Endometrium (tissue), 2 donors: ENCODE results near the gene HMG20B.
"Not testable (repeated sequence)": the region's sequence is repeated elsewhere in the genome, so short reads cannot be mapped to it uniquely, and the experiment has no call there.

ENCODE experiments used
- FAIRE-seq: peaks from 2 replicates; lab custom pipeline; 2012; peaks lifted over from hg19 to GRCh38; lab: Jason Lieb, UNC
- donor health status: control.
- donor health status: control.

The HMG20B gene

DNA sequence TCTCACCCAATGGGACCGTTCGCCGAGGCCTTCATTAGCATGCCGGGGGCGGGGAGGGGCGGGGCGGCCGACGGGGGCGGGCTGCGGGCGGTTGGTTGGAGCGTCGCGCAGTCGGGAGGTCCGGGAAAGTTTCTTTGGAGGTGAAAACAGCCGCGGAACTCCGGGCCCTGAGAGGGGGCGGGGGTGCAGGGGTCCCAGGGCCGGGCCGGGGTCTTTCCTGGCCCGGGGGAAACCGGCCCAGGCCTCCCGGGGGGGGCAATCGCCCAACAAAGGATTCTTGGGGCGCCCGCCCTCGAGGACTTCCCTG, at the start of gene HMG20B:
HMG20B (plus strand) TSS at position 90 of the 307 bp plus-strand sequence. CDS start 366 bp downstream, outside the sequence.
- no peak for FAIRE-seq

DNA sequence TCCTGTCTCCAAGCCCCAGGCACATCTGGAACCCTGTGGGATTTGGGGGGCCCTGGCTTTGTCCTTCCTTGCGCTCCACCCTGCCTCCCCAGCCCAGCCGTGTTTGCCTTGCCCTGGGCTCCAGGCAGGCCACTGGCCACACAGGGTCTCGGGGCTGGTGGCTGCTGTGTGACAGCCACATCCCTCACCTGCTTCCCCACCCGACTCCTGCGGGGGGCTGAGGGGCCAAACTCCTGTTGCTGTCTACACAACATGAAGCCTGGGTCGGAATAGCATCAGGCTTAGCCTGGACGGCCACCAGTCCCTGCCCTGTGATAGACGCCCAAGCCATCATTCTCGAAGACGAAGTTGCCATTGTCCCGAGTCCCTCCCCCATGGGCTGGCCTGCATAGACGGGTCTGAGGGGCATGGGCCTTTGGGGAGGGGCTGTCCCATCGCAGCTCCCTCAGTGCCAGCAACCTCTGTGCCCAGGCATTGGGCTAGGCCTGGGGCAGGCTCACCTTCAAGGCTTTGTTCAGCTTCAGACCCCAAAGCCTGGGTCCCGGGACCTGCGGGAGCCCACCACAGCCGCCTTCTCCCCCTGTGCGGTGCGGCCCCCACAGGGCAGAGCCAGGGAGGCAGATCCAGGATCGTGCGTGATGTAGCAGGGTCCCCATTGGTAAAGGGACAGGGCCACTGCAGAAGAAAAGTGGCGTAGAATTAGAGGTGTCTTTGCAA, 49.2 kb upstream of the HMG20B start:
- no peak for FAIRE-seq

DNA sequence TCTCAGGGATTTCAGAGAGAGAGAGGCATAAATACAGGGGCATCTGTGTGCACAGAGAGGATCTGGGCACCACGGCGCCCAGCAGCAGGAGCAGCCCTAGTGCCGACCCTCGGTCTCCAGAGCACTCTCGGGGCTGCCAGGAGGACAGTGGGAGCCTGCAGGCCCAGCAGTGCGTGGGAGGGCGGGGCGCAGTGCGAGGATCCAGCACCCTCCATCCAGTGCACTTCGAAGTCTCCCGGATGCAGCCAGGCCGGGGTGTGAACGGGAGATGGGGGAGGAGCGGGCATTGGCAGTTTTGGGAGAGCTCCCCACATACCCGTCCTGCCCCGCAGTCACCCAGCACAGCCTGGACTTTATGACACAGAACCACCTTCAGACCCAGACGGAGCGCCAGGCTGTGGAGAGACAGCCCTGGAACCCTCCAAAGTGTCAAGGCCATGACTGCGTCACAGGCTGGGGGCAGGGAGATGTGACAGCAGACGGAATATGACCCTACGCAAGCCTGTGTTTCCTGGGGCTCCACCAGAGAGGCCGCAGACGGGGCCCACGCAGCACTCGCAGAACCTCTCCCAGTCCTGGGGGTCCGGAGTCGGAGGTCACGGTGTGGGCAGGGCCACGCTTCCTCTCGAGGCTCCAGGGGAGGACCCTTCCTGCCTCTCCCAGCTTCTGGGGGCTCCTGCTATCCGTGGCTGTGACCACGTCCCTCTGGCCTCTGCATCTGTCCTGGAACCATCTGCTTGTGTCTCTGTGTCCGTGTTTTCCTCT, 48.5 kb upstream of the HMG20B start:
- no peak for FAIRE-seq

DNA sequence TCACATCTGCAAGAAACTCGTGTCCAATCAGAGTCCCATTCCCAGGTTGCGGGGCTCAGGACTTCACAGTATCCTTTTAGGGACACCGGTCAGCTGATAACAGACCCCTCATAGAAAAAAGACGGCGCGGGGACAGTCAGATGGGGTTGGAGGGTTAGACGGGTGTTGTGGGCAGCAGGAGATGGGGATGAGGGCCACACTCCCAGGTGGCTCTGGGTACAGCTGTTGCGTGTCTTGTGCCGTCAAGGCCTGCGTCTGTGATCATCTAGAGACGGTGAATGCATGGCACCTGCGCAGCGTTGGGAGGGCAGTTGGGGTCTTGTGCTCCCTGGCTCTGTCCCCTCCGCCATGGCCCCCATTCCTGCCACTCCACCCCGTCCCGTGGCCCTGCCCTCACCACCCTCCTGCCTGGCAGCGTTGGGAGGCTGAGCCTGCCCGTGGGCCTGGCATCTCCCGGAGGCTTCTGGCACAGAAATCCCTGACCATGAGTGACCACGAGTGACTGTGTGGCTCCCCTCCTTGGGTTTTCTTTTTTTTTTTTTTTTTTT, 47.8 kb upstream of the HMG20B start:
- FAIRE-seq, result no peak

DNA sequence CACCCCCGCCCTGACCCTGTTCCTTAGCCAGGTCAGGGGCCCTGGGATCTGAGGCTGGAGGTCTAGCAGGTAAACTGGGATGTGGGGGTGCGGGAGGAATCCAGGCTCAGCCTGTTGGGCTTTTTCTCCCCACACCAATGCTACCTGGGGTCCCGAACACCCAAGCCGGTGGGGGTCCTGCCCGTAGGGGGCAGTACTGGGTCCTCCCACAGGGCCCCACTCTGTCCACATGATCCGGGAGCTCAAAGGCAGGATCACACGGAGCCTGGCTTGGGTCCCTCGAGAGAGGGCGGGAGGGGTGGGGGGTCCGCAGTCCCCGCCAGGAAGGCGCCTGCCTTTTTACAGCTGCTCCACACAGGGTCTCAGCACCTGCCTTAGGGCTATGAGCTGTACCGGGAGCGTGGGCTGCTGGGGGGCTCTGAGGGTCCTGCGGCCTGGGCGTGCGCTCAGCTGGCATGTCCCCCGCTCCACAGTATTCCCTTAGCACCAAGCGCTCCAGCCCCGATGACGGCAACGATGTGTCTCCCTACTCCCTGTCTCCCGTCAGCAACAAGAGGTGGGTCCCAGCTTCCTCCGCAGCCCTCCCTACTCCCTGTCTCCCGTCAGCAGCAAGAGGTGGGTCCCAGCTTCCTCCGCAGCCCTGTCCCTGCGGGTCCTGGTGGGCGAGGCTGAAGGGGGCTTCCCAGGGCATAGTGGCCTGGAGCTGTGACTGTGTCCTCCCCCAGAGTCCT, 46.1 kb upstream of the HMG20B start:
- FAIRE-seq, result no peak

DNA sequence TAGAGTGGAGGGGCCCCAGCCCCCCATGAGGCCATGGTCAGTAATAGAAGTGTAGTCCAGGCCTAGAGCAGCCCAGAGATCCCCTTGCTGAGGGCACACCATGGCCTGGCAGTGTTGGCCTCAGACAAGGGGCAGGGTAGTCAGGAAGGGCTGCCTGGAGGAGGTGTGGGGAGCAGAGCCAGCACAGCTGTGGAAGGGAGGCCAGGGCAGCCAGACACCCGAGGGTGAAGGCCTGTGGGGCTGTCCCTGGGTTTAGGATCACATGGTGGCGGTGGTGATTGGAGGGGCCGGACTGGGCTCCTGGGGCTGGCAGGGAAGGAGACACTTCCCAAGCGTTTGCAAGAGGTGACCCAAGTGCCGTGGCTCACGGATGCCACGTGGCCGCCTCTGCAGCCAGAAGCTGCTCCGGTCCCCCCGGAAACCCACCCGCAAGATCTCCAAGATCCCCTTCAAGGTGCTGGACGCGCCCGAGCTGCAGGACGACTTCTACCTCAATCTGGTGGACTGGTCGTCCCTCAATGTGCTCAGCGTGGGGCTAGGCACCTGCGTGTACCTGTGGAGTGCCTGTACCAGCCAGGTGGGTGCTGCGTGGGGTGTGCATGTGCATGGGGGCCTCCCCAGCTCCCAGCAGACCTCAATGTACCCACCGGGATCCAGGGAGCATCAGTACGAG, 45.4 kb upstream of the HMG20B start:
- FAIRE-seq, result no peak

DNA sequence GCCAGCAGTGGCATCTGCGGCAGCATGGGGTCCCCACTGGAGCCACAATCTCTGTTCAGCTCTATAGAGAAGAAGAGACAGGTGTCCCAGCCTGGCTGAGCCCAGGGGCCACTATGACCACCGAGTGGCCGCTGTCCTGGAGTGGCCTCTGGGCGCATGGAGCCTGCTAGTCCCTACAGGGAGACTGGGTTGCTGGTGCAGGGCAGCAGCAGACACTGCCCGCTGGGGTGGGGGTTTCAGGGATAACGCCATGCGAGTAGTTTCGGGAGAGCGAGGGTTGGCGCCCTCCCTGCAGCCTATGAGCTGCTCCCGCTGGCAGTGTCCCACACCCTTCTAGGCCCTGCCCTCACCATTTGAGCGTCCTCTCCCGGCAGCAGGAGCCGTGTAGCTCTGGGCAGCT, 44.7 kb upstream of the HMG20B start:
- FAIRE-seq, result no peak

DNA sequence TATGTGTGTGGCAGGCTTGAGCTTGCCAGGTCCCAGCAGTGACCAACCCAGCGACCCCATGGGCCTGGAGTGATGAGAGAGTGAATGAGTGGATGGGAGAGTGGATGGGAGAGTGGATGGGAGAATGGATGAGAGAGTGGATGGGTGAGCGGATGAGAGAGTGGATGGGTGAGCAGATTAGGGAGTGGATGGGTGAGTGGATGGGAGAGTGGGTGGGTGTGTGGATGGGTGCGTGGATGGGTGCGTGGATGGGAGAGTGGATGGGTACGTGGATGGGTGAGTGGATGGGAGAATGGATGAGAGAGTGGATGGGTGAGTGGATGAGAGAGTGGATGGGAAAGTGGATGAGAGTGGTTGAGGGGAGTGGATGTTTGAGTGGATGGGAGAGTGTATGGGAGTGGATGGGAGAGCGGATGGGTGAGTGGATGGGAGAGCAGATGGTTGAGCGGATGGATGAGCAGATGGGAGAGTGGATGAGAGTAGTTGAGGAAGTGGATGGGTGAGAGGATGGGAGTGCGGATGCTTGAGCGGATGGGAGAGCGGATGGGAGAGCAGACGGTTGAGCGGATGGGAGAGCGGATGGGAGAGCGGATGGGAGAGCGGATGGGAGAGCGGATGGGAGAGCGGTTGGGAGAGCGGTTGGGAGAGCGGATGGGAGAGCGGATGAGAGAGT, 44.1 kb upstream of the HMG20B start:
- FAIRE-seq, result no peak

DNA sequence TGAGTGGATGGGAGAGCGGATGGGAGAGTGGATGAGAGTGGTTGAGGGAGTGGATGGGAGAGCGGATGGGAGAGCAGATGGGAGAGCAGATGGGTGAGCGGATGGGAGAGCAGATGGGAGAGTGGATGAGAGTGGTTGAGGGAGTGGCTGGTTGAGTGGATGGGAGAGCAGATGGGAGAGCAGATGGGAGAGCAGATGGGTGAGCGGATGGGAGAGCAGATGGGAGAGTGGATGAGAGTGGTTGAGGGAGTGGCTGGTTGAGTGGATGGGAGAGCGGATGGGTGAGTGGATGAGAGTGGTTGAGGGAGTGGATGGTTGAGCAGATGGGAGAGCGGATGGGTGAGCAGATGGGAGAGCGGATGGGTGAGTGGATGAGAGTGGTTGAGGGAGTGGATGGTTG, 43.4 kb upstream of the HMG20B start:
- not testable (repeated sequence) for FAIRE-seq

DNA sequence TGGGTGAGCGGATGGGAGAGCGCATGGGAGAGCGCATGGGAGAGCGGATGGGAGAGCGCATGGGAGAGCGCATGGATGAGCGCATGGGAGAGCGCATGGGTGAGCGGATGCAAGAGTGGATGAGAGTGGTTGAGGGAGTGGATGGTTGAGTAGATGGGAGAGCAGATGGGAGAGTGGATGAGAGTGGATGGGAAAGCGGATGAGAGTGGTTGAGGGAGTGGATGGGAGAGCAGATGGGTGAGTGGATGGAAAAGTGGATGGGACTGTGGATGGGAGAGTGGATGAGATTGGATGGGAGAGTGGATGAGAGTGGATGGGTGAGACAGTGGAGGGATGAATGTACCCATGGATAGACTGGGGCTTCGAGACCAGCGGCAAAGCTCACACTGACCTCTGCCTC, 42.4 kb upstream of the HMG20B start:
- FAIRE-seq, result no peak

DNA sequence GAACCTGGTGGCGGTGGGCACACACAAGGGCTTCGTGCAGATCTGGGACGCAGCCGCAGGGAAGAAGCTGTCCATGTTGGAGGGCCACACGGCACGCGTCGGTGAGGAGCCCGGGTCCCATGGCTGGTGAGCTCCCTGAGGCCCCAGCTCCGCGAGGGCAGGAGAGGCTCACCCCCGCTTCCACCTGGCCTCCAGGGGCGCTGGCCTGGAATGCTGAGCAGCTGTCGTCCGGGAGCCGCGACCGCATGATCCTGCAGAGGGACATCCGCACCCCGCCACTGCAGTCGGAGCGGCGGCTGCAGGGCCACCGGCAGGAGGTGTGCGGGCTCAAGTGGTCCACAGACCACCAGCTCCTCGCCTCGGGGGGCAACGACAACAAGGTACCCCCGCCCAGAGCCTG, 41.0 kb upstream of the HMG20B start:
- no peak for FAIRE-seq

DNA sequence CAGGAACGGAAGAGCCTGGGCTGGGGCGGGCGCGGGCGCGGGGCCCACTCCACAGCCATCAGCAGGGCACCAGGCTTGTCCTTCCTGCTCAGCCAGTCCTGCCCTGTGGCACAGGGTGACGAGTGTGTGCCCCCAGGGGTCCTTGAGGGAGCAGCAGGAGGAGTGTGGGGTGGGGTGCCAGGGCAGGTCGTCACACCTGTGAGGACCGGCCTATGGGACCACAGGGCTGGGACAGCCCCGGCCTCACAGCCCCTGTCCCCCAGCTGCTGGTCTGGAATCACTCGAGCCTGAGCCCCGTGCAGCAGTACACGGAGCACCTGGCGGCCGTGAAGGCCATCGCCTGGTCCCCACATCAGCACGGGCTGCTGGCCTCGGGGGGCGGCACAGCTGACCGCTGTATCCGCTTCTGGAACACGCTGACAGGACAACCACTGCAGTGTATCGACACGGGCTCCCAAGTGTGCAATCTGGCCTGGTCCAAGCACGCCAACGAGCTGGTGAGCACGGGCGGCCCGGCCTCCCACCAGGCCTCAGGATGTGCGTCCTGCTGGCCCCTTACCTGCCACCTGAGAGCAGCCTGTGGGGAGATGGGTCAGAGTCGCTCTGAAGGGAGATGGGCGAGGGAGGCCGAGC, 40.5 kb upstream of the HMG20B start:
- FAIRE-seq, result no peak

DNA sequence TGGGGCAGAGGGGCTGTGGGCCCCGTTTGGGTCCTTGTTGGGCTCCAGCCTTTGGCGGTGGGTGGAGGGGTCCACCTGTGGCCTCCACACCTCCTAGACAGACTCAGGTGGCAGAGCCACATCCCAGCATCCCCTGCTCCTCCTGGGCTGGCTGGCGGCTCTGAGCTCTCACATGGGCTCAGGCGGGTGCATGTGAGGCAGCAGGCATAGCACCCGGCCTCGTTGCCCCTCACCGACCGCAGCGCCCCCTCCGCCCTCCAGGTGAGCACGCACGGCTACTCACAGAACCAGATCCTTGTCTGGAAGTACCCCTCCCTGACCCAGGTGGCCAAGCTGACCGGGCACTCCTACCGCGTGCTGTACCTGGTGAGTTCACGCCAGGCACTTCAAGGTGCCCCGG, 39.7 kb upstream of the HMG20B start:
- FAIRE-seq, result no peak

DNA sequence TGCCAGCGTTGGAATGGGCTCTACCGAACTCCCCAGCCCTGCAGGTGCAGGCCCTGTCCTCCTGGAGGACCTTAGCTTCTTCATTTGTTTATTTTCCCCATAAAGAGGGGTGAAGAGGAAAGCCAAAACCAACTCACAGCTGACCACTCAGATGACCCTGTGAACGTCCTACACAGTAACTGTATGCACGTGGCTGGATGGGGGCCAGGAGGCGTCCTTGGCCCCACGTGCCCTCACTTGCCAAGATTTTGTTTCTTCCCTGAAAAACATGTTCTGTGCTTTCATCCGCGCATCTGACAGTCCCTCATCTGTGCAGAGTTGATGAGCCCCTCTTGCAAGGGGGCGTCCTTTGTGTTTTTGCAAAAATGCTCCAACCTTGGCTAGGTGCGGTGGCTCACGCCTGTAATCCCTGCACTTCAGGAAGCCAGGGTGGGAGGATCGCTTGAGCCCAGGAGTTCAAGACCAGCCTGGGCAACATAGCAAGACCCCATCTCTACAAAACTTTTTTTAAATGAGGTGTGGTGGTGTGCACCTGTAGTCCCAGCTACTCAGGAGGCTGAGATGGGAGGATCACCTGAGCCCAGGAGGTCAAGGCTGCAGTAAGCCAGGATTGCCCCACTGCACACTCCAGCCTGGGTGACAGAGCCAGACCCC, 39.1 kb upstream of the HMG20B start:
- no peak for FAIRE-seq

DNA sequence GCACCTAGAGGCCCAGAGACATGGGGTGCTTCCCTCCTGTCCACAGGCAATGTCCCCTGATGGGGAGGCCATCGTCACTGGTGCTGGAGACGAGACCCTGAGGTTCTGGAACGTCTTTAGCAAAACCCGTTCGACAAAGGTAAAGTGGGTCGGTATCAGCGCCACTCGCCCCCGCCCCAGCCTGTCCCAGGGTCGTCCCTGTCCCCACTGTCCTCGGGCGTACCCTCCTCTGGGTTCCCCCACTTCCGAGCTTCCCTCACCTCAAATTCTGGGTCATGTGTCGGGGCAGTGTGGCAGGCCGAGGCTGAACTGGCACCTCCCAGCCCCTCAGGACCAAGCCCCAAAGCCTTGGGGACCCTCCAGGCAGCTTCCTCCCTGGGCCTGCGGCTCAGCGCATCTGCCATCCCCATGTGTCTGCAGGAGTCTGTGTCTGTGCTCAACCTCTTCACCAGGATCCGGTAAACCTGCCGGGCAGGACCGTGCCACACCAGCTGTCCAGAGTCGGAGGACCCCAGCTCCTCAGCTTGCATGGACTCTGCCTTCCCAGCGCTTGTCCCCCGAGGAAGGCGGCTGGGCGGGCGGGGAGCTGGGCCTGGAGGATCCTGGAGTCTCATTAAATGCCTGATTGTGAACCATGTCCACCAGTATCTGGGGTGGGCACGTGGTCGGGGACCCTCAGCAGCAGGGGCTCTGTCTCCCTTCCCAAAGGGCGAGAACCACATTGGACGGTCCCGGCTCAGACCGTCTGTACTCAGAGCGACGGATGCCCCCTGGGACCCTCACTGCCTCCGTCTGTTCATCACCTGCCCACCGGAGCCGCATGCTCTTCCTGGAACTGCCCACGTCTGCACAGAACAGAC, 38.1 kb upstream of the HMG20B start:
- FAIRE-seq, result no peak

DNA sequence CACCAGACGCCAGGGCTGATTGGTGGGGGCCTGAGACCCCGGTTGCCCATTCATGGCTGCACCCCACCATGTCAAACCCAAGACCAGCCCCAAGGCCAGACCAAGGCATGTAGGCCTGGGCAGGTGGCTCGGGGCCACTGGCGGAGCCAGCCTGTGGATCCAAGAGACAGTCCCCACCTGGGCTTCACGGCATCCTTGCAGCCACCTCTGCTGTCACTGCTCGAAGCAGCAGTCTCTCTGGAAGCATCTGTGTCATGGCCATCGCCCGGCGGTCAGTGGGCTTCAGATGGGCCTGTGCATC, 37.6 kb upstream of the HMG20B start:
- no peak for FAIRE-seq

DNA sequence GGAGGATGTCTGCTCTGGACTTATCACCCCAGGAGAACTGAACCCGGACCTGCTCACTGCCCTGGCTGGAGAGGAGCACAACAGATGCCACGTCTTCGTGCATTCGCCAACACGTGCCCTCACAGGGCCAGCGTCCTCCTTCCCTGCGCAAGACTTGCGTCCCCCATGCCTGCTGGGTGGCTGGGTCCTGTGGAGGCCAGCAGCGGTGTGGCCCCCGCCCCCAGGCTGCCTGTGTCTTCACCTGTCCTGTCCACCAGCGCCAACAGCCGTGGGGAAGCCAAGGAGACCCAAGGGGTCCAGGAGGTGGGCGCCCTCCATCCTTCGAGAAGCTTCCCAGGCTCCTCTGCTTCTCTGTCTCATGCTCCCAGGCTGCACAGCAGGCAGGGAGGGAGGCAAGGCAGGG, 37.2 kb upstream of the HMG20B start:
- no peak for FAIRE-seq

DNA sequence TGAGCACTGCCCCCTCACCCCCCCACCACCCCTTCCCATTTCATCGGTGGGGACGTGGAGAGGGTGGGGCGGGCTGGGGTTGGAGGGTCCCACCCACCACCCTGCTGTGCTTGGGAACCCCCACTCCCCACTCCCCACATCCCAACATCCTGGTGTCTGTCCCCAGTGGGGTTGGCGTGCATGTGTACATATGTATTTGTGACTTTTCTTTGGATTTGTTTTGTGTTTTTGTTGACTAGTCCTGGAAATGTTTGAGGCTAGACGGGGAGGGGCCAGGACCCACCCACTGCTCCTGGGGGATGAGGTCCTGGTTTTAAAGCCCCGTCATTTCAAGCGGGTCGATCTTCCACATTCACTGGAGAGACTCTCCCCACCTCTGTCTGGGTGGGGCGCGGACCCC, 36.8 kb upstream of the HMG20B start:
- no peak for FAIRE-seq

DNA sequence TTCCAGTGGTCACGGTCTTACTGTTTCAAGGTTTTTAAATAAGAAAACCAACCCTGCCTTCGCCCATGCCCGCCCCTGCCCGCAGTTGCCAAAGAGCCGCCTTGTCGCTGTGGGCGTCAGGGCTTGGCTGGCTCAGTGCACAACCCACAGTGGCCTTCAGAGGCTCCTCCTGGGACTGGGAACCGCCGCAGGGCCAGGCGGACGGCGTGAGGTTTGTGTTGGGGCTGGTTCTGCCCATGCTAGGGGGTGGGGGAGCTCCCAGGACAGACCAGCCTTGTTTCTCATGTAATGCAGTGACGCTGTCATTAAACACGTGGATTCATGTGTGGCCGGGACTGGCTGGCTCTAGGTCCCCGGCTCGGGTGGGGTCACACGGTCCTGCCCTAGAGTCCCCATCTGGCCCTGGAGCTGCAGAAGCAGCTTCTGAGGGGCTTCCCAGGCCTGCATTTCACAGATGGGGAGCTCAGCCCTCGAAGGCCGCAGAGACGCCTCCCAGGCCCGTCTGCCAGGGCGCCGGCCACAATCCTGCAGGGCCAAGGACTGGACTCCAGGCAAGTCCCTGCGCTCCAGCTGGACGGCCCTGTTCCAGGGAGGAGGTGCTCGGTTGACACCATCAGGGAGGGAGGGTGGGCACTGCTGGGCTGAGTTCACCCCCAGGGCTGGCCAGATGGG, 36.2 kb upstream of the HMG20B start:
- no peak for FAIRE-seq

DNA sequence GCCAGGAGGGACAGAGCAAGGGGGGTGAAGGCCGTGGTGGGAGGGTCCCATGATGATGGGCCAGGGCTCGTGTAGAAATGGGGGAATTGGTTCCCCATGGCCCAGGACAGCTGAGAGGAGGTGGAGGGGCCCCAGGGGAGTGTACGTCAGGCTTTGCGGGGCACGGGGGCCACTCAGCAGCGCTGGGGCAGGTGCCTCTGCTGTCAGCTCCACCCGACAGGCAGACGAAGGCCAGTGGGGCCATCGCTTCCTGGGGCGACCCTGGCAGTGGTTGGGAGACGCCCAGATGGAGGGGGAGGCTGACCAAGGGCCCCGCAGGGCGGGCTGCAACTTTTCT, 35.7 kb upstream of the HMG20B start:
- FAIRE-seq, result no peak
